Activated CD8-positive, alpha-beta memory T cell treated with anti-CD3 and anti-CD28 coated beads, Interleukin-2, amount 50 U/mL, for 48 hours (primary cell): ENCODE results near the gene TBC1D2B.

Source experiments
- DNase-seq: peaks from one replicate; pipeline ENCODE4 v3.0.0-alpha.2; 2020

TBC1D2B gene

GRCh38 chr15:78077053-78077870, at the start of gene TBC1D2B:
TSS of gene TBC1D2B (minus strand) at chr15:78077711. CDS start at chr15:78077652, 59 bp downstream.
- DNase-seq, result peak; percentile 87

- no peak for DNase-seq
These were observed 47.8 kb upstream of the TBC1D2B start for GRCh38 chr15:78125267-78125666.

- DNase-seq, result no peak
These were observed 43.0 kb upstream of the TBC1D2B start for GRCh38 chr15:78120523-78120922.

- DNase-seq, result no peak
These were observed 35.0 kb upstream of the TBC1D2B start for GRCh38 chr15:78112551-78112950.

GRCh38 chr15:78111788-78112187, 34.3 kb upstream of the TBC1D2B start:
- DNase-seq, result no peak

- no peak for DNase-seq
These were observed 33.5 kb upstream of the TBC1D2B start for GRCh38 chr15:78110916-78111475.

- no peak for DNase-seq
These were observed 32.6 kb upstream of the TBC1D2B start for GRCh38 chr15:78110096-78110495.

GRCh38 chr15:78109156-78109555, 31.6 kb upstream of the TBC1D2B start:
- DNase-seq, result no peak

- DNase-seq, result peak; percentile 88
These were observed 31.0 kb upstream of the TBC1D2B start for GRCh38 chr15:78108300-78109084.

- no peak for DNase-seq
These were observed 30.0 kb upstream of the TBC1D2B start for GRCh38 chr15:78107471-78107870.

GRCh38 chr15:78105476-78106241, 28.1 kb upstream of the TBC1D2B start:
- no peak for DNase-seq

- DNase-seq, result no peak
These were observed 27.3 kb upstream of the TBC1D2B start for GRCh38 chr15:78104566-78105475.

- DNase-seq, result no peak
These were observed 26.6 kb upstream of the TBC1D2B start for GRCh38 chr15:78104119-78104479.

- peak; percentile 78 for DNase-seq
These were observed 26.1 kb upstream of the TBC1D2B start for GRCh38 chr15:78103406-78104118.

- DNase-seq, result no peak
These were observed 25.2 kb upstream of the TBC1D2B start for GRCh38 chr15:78102741-78103140.

- no peak for DNase-seq
These were observed 24.7 kb upstream of the TBC1D2B start for GRCh38 chr15:78102211-78102610.

- no peak for DNase-seq
These were observed 24.1 kb upstream of the TBC1D2B start for GRCh38 chr15:78101423-78102105.

- no peak for DNase-seq
These were observed 23.4 kb upstream of the TBC1D2B start for GRCh38 chr15:78100886-78101285.

- DNase-seq, result peak; percentile 44
These were observed 20.7 kb upstream of the TBC1D2B start for GRCh38 chr15:78098131-78098755.

- peak; percentile 42 for DNase-seq
These were observed 20.2 kb upstream of the TBC1D2B start for GRCh38 chr15:78097667-78098066.
